CD4-positive, alpha-beta T cell treated with Interleukin-10 for 1 hour (primary cell): ENCODE data around the gene GSG1.

Experiments used
- DNase-seq: peaks from one replicate; pipeline ENCODE4 v3.0.0-alpha.2; 2020

Gene GSG1

GRCh38 chr12:13117029-13117428 lies 13.6 kb upstream of the GSG1 start:
- no peak for DNase-seq

DNA sequence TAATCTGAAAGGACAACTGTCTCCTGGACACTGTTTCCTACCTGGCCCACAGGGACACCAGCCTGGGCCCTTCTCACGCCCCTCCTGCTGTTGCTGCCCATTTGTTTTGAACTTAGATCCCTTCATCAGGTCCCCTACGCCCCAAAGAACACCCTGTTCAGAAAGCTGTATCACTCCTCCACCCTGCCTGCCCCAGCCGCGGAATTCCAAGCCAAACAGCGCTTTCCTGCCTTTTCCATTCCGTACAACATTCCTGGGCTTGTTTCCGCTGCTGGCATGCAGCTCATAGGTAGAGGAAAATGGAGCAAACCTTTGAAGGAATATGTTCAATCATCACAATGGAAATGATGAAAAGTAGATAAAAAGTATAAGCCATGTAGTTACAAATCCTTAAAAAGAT lies 12.8 kb upstream of the GSG1 start:
- DNase-seq: no peak

DNA sequence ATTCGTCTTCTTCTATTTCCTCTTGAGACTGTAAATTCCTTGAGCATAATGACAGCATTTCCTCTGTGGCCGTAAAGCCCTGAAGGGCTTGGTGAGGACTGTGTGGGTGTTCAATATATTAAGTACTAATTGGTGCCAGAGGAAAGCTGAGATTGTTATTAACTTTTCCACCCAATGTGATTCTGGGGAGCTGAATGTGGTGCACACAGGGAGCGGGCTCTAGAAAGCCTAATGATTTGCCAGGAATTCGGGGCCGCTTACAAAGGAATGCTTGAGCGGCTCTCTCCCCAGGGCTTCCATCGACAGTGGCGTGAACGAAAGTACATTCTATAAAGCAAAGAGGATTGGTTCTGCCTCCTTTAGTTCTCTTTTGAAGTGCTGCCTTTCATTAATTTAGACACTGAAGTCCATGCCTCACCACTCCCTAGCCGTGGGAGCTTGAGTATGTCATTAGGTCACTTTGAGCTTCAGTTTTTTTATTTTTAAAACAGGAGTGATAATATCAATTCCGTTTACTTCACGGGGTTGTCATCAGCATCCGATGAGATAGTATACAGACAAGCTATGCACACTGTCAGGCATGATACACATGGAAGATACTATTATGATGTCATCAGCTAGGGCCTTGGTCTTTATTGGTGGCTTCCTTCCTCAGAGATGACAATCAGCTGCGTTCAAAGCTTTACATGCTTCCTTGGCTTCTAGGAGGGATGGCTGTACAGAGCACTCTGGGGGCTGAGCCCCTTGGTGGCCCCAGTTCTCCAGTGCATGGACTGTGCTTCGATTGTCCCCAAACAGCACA lies 11.0 kb upstream of the GSG1 start:
- no peak for DNase-seq

DNA sequence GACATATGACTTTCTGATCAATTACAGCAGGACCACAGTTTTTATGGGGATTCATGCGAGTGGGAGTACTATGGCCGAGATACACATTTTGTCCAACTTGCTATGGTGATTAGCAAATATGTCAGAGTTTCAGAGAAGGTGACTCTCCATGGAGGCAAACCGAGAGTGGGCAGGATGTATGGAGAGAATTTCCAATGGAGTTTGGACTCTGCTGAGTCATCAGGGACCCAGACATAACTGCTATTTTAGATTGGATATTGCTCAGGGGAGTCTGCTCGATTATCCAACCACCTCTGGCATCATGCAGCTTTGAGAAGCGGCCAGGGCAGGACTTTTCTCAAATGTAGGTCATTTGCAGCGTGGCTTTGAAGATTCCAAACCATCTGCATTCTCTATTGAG lies 9.5 kb upstream of the GSG1 start:
- no peak for DNase-seq

DNA sequence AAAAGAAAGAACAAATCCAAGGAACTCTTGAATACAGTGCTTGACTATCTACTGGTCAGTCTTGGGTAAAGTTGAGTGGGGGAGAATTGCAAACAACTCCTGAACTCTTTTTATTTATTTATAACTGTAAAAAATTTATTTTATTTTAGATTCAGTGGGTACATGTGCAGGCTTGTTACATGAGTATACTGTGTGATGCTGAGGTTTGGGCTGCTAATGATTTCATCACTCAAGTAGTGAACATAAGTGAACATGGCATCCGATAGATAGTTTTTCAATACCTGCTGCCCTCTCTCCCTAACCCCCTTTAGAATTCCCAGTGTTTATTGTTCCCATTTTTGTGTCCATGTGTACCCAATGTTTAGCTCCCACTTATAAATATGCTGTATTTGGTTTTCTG lies 3.2 kb upstream of the GSG1 start:
- no peak for DNase-seq

GRCh38 chr12:13105781-13106180 lies 2.3 kb upstream of the GSG1 start:
- DNase-seq: no peak

DNA sequence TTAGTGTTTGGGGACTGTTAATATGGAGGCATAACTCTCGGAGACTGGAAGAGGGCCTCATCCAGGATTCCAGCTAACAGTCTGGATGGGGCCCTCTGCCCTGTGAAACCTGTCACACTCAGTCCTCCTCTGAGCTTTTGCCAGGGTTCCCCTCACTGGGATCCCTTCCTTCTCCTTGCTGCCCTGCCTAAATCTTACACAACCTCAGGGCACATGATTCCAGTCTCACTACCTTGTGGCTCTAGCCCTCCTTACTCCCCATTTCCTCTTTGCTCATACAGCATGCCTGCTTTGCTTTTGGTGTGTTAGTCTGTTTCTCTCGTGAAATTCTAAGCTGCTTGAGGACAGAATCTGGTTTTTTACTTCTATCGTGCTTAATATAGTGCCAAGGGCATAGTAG lies 942 bp upstream of the GSG1 start:
- DNase-seq: no peak

DNA sequence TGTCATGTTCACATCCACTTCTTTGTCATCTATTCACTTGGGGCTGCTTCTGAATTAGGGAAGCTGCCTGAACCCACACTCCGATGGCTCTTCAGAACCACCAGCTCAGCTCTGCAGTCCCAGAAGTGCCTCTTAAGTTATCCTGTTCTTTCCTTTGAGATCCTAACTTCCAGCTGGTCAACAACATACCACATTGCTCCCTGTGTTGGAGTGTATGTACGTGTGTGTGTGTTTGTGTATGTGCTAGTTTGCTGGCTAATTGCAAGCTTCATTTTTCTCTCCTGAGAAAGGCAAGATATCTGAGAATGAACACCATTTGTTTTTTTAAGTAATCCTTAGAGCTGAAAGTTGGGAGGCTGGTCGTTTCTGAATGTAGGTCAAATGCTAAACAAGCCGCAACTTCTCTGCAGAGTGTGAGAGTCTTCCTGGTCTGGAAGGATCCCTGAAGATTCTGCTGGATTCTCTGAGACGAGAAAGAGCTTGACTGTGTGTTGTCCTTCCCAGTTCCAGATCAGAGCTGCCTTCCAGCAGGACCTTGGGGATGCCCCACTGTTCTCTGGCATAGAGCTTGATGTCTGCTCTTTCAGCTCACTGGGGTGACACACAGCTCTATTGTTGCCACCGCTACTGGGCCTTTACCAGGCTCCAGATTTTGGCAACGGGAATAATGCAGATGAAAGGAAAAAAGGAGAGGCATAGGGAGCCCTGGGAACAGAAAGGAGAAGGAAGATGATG lies 839 bp downstream of the GSG1 start:
- DNase-seq: peak; percentile 0

- peak; percentile 41 for DNase-seq
Measured at GRCh38 chr12:13101821-13102375, 1.6 kb downstream of the GSG1 start.

DNA sequence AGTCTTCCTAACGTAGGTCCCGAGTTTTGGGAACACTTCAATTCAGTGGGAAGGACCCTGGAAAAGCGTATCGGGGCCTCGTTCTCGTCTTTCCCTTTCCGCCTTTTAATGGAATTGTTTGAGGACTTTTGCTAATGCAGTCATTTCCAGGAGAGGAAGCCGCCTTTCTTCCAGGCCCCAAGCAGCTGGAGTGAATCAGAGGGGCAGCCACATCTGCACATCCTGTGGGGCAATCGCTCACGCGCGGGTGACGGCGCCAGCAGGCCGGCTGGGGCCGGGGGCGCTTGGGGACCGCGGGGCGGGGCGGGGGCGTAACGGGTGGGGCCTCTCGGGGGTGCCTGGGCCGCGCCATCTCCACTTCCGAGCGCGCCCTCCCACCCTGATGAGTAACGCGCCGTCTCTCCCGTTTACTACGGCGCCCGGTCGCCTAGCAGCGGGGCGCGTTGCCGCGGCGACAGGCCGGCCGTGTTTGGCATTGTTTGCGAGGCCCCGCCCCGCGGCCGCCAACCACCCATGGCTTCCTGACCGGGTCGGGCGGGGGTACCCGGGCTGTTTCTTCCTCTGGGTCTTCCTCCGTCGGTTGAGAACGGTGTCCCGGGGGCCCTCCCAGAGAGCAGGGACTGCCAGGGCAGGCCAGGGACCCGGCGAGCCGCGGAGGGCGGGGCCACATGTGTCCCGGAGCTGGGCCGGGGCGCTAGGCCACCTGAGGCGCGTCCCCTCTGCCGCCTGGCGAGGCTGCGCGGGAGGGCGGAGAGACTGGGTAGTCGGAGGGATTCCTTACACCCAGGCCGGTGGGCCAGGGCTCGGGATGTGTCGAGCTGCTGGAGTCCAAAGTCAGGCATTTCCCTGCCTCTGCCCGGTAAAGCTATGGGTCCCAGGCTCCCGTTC lies 2.3 kb downstream of the GSG1 start:
- DNase-seq: peak; percentile 96

DNA sequence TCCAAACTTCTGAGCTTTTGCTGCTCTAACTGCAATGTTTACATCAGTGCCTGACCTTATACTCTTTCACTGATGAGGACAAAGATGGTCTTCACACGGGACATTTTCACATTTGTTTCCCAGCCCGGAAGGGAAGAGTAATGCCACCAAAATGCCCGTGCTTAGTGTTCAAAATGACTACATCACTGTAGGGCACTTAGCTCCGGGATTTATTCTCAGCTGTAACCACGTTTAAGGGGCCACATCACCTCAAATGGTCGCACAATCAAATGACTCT lies 2.9 kb downstream of the GSG1 start:
- no peak for DNase-seq

GRCh38 chr12:13099844-13100604 lies 3.4 kb downstream of the GSG1 start:
- DNase-seq: peak; percentile 1

DNA sequence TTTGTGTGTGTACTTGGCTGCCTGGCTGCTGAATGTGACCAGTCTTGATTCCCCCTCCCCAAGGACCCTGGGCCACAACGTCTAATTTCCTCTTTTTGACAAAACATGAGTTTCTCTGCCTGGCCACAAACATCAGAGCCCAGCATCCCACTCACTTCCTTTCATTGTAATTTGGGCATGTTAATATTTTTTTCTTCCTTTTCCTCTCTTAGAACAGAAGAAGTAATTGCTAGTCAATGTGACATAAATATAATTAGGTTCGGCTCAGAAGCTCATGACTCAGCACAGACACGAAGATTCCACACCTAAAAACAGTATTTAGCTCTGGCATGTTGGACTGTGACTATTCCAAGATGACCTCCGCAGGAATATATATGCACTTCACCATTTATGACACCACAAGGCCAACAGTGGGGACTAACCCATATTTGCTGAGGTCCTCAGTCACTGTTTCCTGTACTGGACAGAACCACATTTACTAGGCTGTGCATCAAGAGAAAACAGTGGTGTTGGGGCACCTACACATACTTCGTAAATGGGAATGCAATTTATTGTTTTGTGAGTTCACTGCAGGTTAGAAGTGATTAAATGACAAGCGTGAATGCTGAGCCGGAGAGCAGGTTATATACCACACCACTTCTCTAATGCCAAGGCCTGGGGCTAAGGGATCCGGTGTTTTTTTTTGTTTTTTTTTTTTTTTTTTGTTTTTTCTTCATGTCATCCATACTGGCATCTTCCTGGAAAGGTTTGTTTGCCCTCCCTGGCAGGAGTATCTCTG lies 4.2 kb downstream of the GSG1 start:
- DNase-seq: peak; percentile 25

DNA sequence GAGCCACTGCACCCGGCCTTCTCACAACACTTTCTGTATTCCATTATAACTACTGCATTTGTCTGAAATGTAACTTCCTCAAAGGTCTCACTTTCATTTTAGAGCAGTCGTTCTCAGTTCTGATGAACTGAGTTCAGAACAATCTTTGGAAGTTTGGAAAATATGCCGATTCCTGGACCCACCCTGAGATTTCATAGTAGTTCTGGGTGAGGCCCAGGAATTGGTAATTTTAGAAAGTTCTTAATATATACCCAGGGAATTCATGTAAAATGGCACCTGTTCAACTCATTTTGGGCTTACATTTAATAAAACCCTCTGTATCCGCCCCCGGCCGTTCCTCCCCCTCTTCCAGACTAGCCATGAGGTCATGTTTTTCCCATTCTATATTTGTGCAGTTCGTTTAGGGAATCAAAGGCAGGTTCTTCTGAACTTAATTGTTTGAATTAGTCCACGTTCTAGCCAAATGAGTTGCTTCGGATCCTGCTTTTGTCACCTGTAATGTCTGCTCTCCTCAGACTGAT lies 5.9 kb downstream of the GSG1 start:
- DNase-seq: no peak

DNA sequence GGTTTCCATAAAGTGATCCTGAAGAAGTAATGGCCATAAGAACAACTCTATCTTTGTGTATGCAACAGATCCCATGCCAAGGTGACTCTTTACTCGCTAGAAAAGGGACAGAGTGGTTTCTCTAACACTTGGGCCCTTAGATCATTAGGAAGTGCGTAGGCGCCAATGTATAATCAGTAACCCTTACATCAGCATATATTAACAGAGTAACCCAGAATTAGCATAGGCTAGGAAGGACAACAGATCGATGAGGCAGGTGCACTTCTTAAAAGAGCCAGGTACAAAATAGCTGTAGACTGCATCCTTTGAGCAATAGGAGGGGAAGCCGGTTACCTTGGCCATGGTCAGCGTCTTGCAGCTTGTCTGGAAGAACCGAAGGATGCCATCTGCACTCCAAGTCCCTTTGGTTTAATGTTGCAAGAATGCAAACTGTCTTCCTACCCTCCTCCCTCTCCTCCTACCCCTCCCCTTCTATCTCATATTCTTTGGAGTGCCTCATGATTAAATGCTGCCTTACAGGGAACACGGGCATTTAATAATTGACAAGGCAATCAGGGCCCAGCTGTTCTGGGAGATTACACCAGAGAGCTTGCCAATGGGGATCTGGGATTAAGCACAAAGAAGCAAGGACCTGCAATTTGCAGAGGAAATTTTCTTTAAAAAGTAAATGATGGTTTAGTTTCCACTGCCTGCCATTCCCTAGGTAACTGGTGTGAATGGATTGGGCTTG lies 8.0 kb downstream of the GSG1 start:
- no peak for DNase-seq

GRCh38 chr12:13094367-13094766 lies 9.1 kb downstream of the GSG1 start:
- DNase-seq: no peak

GRCh38 chr12:13093848-13094220 lies 9.6 kb downstream of the GSG1 start:
- no peak for DNase-seq

GRCh38 chr12:13093191-13093847 lies 10.1 kb downstream of the GSG1 start:
- no peak for DNase-seq

DNA sequence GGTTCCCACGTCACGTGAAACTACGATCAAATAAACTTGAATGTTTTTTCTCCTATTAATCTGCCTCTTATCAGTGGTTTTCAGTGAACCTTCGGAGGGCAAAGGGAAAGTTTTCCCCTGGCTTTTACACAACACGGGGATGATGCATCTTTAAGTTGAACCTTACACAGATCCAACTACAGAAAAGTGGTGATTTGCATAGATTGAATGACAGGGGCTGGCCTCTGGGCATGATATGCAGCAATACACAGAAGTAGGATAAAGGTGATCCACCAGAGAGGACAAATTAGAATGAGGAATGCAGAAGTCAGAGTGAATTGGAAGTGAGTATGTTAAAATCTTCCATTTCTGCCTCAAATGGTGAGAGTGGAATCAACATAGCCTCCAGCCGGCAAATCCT lies 11.6 kb downstream of the GSG1 start:
- DNase-seq: no peak

DNA sequence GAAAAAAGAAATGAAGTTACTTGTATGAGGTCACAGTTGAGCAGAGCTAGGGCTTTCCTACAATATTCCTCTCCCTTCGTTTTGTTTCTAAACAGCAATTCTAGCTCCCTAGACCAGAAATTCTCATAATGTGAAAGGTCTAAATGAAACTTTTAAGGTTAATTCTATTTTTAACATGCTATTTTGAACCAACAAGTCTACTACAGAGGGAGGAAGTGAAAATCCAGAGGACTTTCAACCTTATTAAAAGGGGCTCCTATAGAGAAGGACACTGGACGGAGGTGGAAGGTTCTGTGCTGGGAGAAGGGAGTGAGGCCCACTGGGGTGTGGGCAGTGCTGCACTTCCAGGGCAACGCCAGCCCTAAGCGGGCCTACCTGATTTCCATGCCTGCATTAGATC lies 13.4 kb downstream of the GSG1 start:
- DNase-seq: no peak
